Dendritic cell treated with granulocyte-macrophage colony-stimulating factor and Interleukin-4, amounts not matched to agents 40 ng/mL and 50 ng/mL, for 4 days (primary cell): ENCODE results near the gene PNKP.

ENCODE experiments used
- H3K27ac Mint-ChIP-seq: one replicate; pipeline ENCODE4 v1.8.0; 2022; ENCODE audit warnings: mild to moderate bottlenecking, mixed read lengths
- H3K27me3 Mint-ChIP-seq: one replicate; pipeline ENCODE4 v1.8.0; 2022; ENCODE audit warnings: mild to moderate bottlenecking, mixed read lengths
- H3K36me3 Mint-ChIP-seq: one replicate; pipeline ENCODE4 v1.8.0; 2022; ENCODE audit warnings: low read depth, mixed read lengths
- H3K4me1 Mint-ChIP-seq: one replicate; pipeline ENCODE4 v1.8.0; 2022; ENCODE audit warnings: low read depth, mixed read lengths
- H3K4me3 Mint-ChIP-seq: one replicate; pipeline ENCODE4 v1.8.0; 2022; ENCODE audit warnings: mild to moderate bottlenecking, moderate library complexity, mixed read lengths
- H3K9me3 Mint-ChIP-seq: one replicate; pipeline ENCODE4 v1.8.0; 2022; ENCODE audit warnings: mixed read lengths
- intact Hi-C: fragments of 100-400 bp; cut with micrococcal nuclease; formaldehyde crosslinking; loops from one replicate; pipeline ENCODE4 v1.15.0; 2022

PNKP gene

GRCh38 chr19:49855277-49855675 is 12.1 kb downstream of the PNKP start:
- H3K36me3 Mint-ChIP-seq: peaks cover 71% of the 10 kb centered on the region
- peaks cover under 1% of the 10 kb centered on the region for H3K9me3 Mint-ChIP-seq
- H3K4me1 Mint-ChIP-seq: peaks cover 31% of the 10 kb centered on the region
- intact Hi-C loops: no loop called here
- H3K27ac Mint-ChIP-seq: no peak overlapping the region
- H3K27me3 Mint-ChIP-seq: peaks cover 12% of the 10 kb centered on the region
- no peak overlapping the region for H3K4me3 Mint-ChIP-seq

- Mint-ChIP-seq H3K4me3 (no peak overlapping the region), H3K9me3 (peaks cover 7% of the 10 kb centered on the region), H3K27ac (no peak overlapping the region), H3K4me1 (peaks cover 37% of the 10 kb centered on the region), H3K36me3 (peaks cover 66% of the 10 kb centered on the region), H3K27me3 (peaks cover 12% of the 10 kb centered on the region)
- intact Hi-C loops: no loop called here
These were observed 12.8 kb downstream of the PNKP start for GRCh38 chr19:49854378-49855263.

GRCh38 chr19:49853852-49854377 is 13.5 kb downstream of the PNKP start:
- Mint-ChIP-seq H3K9me3 (peaks cover 14% of the 10 kb centered on the region), H3K4me3 (no peak overlapping the region), H3K27ac (no peak overlapping the region), H3K27me3 (peaks cover 12% of the 10 kb centered on the region), H3K4me1 (peaks cover 43% of the 10 kb centered on the region), H3K36me3 (peaks cover 64% of the 10 kb centered on the region)
- intact Hi-C loops: no loop called here

- peaks cover 53% of the 10 kb centered on the region for H3K4me1 Mint-ChIP-seq
- intact Hi-C loops: no loop called here
- peak overlapping the region; percentile 76 for H3K4me3 Mint-ChIP-seq
- H3K27me3 Mint-ChIP-seq: peaks cover 12% of the 10 kb centered on the region
- H3K36me3 Mint-ChIP-seq: peaks cover 54% of the 10 kb centered on the region
- H3K9me3 Mint-ChIP-seq: peaks cover 17% of the 10 kb centered on the region
- no peak overlapping the region for H3K27ac Mint-ChIP-seq
These were observed 14.7 kb downstream of the PNKP start for GRCh38 chr19:49852631-49853126.

GRCh38 chr19:49851456-49852259 is 15.7 kb downstream of the PNKP start:
- intact Hi-C loops: no loop called here
- Mint-ChIP-seq H3K27me3 (peaks cover 12% of the 10 kb centered on the region), H3K4me1 (peaks cover 53% of the 10 kb centered on the region), H3K4me3 (peak overlapping the region; percentile 76), H3K9me3 (peaks cover 17% of the 10 kb centered on the region), H3K36me3 (peaks cover 44% of the 10 kb centered on the region), H3K27ac (peak overlapping the region; percentile 98)

- Mint-ChIP-seq H3K27ac (peak within 1 kb of the TSS; percentile 98), H3K9me3 (peaks cover 17% of the 10 kb centered on the region), H3K4me3 (peak within 1 kb of the TSS; percentile 89), H3K27me3 (peaks cover 12% of the 10 kb centered on the region), H3K36me3 (peaks cover 34% of the 10 kb centered on the region), H3K4me1 (peaks cover 52% of the 10 kb centered on the region)
- intact Hi-C loops: loop anchor here (1.0 kb wide), 1 partner anchor 37 kb away; the partner anchor contains the start of gene FUZ
These were observed 16.7 kb downstream of the PNKP start, which contains the start of gene PTOV1 for GRCh38 chr19:49850487-49851342. PTOV1 (plus strand) TSS chr19:49851159.

- Mint-ChIP-seq H3K36me3 (peaks cover 29% of the 10 kb centered on the region), H3K4me3 (peak overlapping the region; percentile 89), H3K9me3 (peaks cover 17% of the 10 kb centered on the region), H3K4me1 (peaks cover 48% of the 10 kb centered on the region), H3K27ac (peak overlapping the region; percentile 98), H3K27me3 (peaks cover 12% of the 10 kb centered on the region)
- intact Hi-C loops: loop anchor here (1.0 kb wide), 1 partner anchor 37 kb away; the partner anchor contains the start of gene FUZ
These were observed 17.2 kb downstream of the PNKP start for GRCh38 chr19:49850221-49850486.

GRCh38 chr19:49849433-49850220 is 17.7 kb downstream of the PNKP start:
- Mint-ChIP-seq H3K9me3 (peaks cover 17% of the 10 kb centered on the region), H3K4me3 (peak overlapping the region; percentile 89), H3K36me3 (peaks cover 24% of the 10 kb centered on the region), H3K4me1 (peaks cover 52% of the 10 kb centered on the region), H3K27me3 (peaks cover 12% of the 10 kb centered on the region), H3K27ac (peak overlapping the region; percentile 98)
- intact Hi-C loops: loop anchor here (1.0 kb wide), 1 partner anchor 36 kb away; the partner anchor contains the start of gene FUZ

- Mint-ChIP-seq H3K4me3 (peak overlapping the region; percentile 4), H3K36me3 (peaks cover 24% of the 10 kb centered on the region), H3K9me3 (peaks cover 17% of the 10 kb centered on the region), H3K27ac (peak overlapping the region; percentile 98), H3K4me1 (peaks cover 56% of the 10 kb centered on the region), H3K27me3 (peaks cover 12% of the 10 kb centered on the region)
- intact Hi-C loops: no loop called here
These were observed 18.4 kb downstream of the PNKP start for GRCh38 chr19:49848938-49849337.

- Mint-ChIP-seq H3K4me1 (peaks cover 58% of the 10 kb centered on the region), H3K27me3 (peaks cover 12% of the 10 kb centered on the region), H3K27ac (peak overlapping the region; percentile 98), H3K36me3 (peaks cover 24% of the 10 kb centered on the region), H3K9me3 (peaks cover 17% of the 10 kb centered on the region), H3K4me3 (no peak overlapping the region)
- intact Hi-C loops: no loop called here
These were observed 19.4 kb downstream of the PNKP start for GRCh38 chr19:49847731-49848696.

- no peak overlapping the region for H3K4me3 Mint-ChIP-seq
- peaks cover 16% of the 10 kb centered on the region for H3K36me3 Mint-ChIP-seq
- no peak overlapping the region for H3K27ac Mint-ChIP-seq
- peaks cover 46% of the 10 kb centered on the region for H3K4me1 Mint-ChIP-seq
- no peaks in the 10 kb centered on the region for H3K27me3 Mint-ChIP-seq
- peaks cover 17% of the 10 kb centered on the region for H3K9me3 Mint-ChIP-seq
- intact Hi-C loops: no loop called here
These were observed 21.0 kb downstream of the PNKP start for GRCh38 chr19:49846408-49846807.

GRCh38 chr19:49845414-49845813 is 22.0 kb downstream of the PNKP start:
- intact Hi-C loops: no loop called here
- peaks cover 17% of the 10 kb centered on the region for H3K9me3 Mint-ChIP-seq
- H3K36me3 Mint-ChIP-seq: peaks cover 17% of the 10 kb centered on the region
- H3K27me3 Mint-ChIP-seq: no peaks in the 10 kb centered on the region
- peak overlapping the region; percentile 64 for H3K27ac Mint-ChIP-seq
- H3K4me1 Mint-ChIP-seq: peaks cover 51% of the 10 kb centered on the region
- no peak overlapping the region for H3K4me3 Mint-ChIP-seq
